Sigmoid colon (tissue), 7 donors: Measurements from ENCODE around the gene MAPK12. TPM values are rescaled to one million over a fixed set of nuclear protein-coding genes. Genes with fewer than 3 reads are reported as not detected.
"Not testable (repeated sequence)": the region's sequence is repeated elsewhere in the genome, so short reads cannot be mapped to it uniquely, and the experiment has no call there.

Source experiments
- DNase-seq: peaks from one replicate; pipeline ENCODE4 v3.0.0-alpha.2; 2019
- H3K27ac ChIP-seq, 4 donors: fragments of 200-600 bp; sonication (generic); one replicate each; pipeline ENCODE4 v1.5.1; 2016 to 2019; ENCODE audit warnings: mild to moderate bottlenecking in 1 of 4
- H3K27me3 ChIP-seq, 3 donors: fragments of 200-600 bp; sonication (generic); one replicate each; pipeline ENCODE4 v1.5.1; 2019; ENCODE audit warnings: mild to moderate bottlenecking in 1 of 3
- H3K36me3 ChIP-seq, 4 donors: fragments of 200-600 bp; sonication (generic); one replicate each; pipeline ENCODE4 v1.5.1; 2016 to 2019
- H3K4me1 ChIP-seq, 4 donors: fragments of 200-600 bp; sonication (generic); one replicate each; pipeline ENCODE4 v1.5.1; 2017 to 2019
- H3K4me3 ChIP-seq, 4 donors: fragments of 200-600 bp; sonication (generic); one replicate each; pipeline ENCODE4 v1.5.1; 2017 to 2019; ENCODE audit warnings: mild to moderate bottlenecking in 2 of 4, moderate library complexity in 1 of 4
- H3K9me3 ChIP-seq, 4 donors: fragments of 200-600 bp in 3 of 4; sonication (generic) in 3 of 4; one replicate each; pipeline versions ENCODE4 v1.5.1 to v1.6.1; 2013 to 2019
- EP300 ChIP-seq, 4 donors: sonication (generic); formaldehyde crosslinking; IDR thresholded peaks; one replicate each; pipeline ENCODE4 v1.6.1; 2017; ENCODE audit warnings: antibody characterized with exemption in 4 of 4
- POLR2A ChIP-seq, 2 donors: fragments of 450-650 bp; IDR thresholded peaks; one replicate each; pipeline ENCODE4 v1.6.1; 2016; ENCODE audit warnings: antibody characterized with exemption in 2 of 2, mild to moderate bottlenecking in 2 of 2, moderate library complexity in 2 of 2
- POLR2AphosphoS5 ChIP-seq, 4 donors: sonication (generic); formaldehyde crosslinking; IDR thresholded peaks; one replicate each; pipeline ENCODE4 v1.6.1; 2017; ENCODE audit warnings: antibody characterized with exemption in 4 of 4
- WGBS, 2 donors: extraction: QIAGEN DNeasy Blood & Tissue Kit; methylation state at CpG; one replicate each; pipeline ENCODE4 v1.1.7; 2013; 5-methylcytosine and 5-hydroxymethylcytosine counted together
- intact Hi-C: fragments of 100-400 bp; cut with DNase I; formaldehyde crosslinking; loops from one replicate; pipeline ENCODE4 v1.15.1; 2023
- polyA plus RNA-seq, 3 donors: library from polyadenylated mRNA; stranded (reverse); fragments of 200-250 nt; gene quantifications; one replicate each; pipeline ENCODE4 v1.2.3, GENCODE V29; 2013
- total RNA-seq, 4 donors: library from RNA; depleted of rRNA; stranded (reverse); fragments of >200 nt; gene quantifications; one replicate each; pipeline ENCODE4 v1.1.0, GENCODE V29; 2016
- TF ChIP-seq, protein P1 (sequence below), 4 experiments: fragments of 450-650 bp in 3 of 4; fragments of 200-600 bp in 1 of 4; IDR thresholded peaks; one replicate each; pipeline ENCODE4 v1.5.1; 2016 to 2019; ENCODE audit warnings: antibody characterized with exemption in 4 of 4, mild to moderate bottlenecking in 3 of 4, moderate library complexity in 2 of 4
- donor health status: healthy with polysubstance abuse.
- donor health status: Bipolar disorder and iron deficiency.
- donor health status: healthy.

The MAPK12 gene
- total and polyA plus RNA-seq, 7 donors: 0.60 to 10.0 (median 3.9) TPM

DNA sequence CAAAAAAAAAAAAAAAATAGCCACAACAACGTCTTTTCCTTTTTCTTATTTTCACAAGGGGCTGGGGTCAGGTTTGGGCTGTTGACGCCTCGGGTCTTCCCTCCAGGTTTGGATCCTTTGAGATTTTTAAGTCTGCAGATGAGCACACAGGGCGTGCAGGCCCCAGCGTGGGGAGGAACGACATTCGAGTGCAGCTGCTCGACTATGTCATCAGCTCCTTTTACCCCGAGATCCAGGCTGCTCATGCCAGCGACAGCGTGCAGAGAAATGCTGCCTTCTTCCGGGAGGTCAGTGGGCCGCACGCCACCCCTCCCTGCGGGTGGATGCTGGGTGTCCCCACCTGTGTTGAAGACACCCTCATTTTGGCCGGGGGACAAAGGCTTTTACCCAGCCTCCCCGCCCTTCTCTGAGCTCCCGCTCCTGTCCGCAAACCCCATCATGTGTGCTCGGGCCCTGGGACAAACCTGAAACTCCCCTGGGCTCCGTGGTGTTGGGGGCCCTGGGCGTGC, 53.0 kb downstream of the MAPK12 start:
- H3K4me3 ChIP-seq: no peak overlapping the region
- no peak overlapping the region for H3K27ac ChIP-seq
- H3K9me3 ChIP-seq: no peaks in the 10 kb centered on the region
- 89% methylated on average over 22 of the region's 22 CpGs for WGBS, 2 donors
- no peak for DNase-seq
- TF ChIP-seq EP300 (IDR thresholded peaks at IDR 0.05): no peak
- TF ChIP-seq POLR2AphosphoS5 (IDR thresholded peaks at IDR 0.05): no peak
- TF ChIP-seq, protein P1, sequence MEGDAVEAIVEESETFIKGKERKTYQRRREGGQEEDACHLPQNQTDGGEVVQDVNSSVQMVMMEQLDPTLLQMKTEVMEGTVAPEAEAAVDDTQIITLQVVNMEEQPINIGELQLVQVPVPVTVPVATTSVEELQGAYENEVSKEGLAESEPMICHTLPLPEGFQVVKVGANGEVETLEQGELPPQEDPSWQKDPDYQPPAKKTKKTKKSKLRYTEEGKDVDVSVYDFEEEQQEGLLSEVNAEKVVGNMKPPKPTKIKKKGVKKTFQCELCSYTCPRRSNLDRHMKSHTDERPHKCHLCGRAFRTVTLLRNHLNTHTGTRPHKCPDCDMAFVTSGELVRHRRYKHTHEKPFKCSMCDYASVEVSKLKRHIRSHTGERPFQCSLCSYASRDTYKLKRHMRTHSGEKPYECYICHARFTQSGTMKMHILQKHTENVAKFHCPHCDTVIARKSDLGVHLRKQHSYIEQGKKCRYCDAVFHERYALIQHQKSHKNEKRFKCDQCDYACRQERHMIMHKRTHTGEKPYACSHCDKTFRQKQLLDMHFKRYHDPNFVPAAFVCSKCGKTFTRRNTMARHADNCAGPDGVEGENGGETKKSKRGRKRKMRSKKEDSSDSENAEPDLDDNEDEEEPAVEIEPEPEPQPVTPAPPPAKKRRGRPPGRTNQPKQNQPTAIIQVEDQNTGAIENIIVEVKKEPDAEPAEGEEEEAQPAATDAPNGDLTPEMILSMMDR (IDR thresholded peaks at IDR 0.05): no peak
- TF ChIP-seq POLR2A (IDR thresholded peaks at IDR 0.05): no peak
- intact Hi-C loops: loop anchor here (10.0 kb wide), 1 partner anchor 424 kb away; no protein-coding TSS in a partner anchor
- peaks cover 0 to 27% (median 11%) of the 10 kb centered on the region in 4 donors for H3K4me1 ChIP-seq
- H3K36me3 ChIP-seq: peaks cover 4 to 78% (median 36%) of the 10 kb centered on the region in 4 donors
- H3K27me3 ChIP-seq: no peaks in the 10 kb centered on the region

- DNase-seq: no peak
- WGBS, 2 donors: 61 to 73% methylated on average over 23 of the region's 23 CpGs
- H3K36me3 ChIP-seq: peaks cover 4 to 74% (median 27%) of the 10 kb centered on the region in 4 donors
- H3K4me1 ChIP-seq: peaks cover 0 to 27% (median 14%) of the 10 kb centered on the region in 4 donors
- H3K9me3 ChIP-seq: no peaks in the 10 kb centered on the region
- intact Hi-C loops: loop anchor here (10.0 kb wide), 1 partner anchor 423 kb away; no protein-coding TSS in a partner anchor
- H3K27ac ChIP-seq: no peak overlapping the region
- no peak for TF ChIP-seq POLR2A (IDR thresholded peaks at IDR 0.05)
- TF ChIP-seq POLR2AphosphoS5 (IDR thresholded peaks at IDR 0.05): no peak
- TF ChIP-seq, protein P1 (IDR thresholded peaks at IDR 0.05): no peak
- no peak for TF ChIP-seq EP300 (IDR thresholded peaks at IDR 0.05)
- H3K27me3 ChIP-seq: no peaks in the 10 kb centered on the region
- no peak overlapping the region for H3K4me3 ChIP-seq
Observed at GRCh38 chr22:50207383-50208140, 53.9 kb downstream of the MAPK12 start.

GRCh38 chr22:50206599-50206998, 54.9 kb downstream of the MAPK12 start:
- Histone ChIP-seq H3K27me3 (no peaks in the 10 kb centered on the region), H3K27ac (peak overlapping the region in 1 of 4 donors; percentile 17), H3K36me3 (peaks cover 4 to 64% (median 23%) of the 10 kb centered on the region in 4 donors), H3K4me3 (no peak overlapping the region), H3K9me3 (no peaks in the 10 kb centered on the region), H3K4me1 (peaks cover 0 to 37% (median 24%) of the 10 kb centered on the region in 4 donors)
- TF ChIP-seq POLR2A (IDR thresholded peaks at IDR 0.05) (no peak), POLR2AphosphoS5 (IDR thresholded peaks at IDR 0.05) (no peak), EP300 (IDR thresholded peaks at IDR 0.05) (no peak)
- TF ChIP-seq, protein P1 (IDR thresholded peaks at IDR 0.05): no peak
- intact Hi-C loops: loop anchor here (10.0 kb wide), 1 partner anchor 422 kb away; no protein-coding TSS in a partner anchor
- peak; percentile 82 for DNase-seq
- WGBS, 2 donors: 51 to 62% methylated on average over 10 of the region's 10 CpGs

DNA sequence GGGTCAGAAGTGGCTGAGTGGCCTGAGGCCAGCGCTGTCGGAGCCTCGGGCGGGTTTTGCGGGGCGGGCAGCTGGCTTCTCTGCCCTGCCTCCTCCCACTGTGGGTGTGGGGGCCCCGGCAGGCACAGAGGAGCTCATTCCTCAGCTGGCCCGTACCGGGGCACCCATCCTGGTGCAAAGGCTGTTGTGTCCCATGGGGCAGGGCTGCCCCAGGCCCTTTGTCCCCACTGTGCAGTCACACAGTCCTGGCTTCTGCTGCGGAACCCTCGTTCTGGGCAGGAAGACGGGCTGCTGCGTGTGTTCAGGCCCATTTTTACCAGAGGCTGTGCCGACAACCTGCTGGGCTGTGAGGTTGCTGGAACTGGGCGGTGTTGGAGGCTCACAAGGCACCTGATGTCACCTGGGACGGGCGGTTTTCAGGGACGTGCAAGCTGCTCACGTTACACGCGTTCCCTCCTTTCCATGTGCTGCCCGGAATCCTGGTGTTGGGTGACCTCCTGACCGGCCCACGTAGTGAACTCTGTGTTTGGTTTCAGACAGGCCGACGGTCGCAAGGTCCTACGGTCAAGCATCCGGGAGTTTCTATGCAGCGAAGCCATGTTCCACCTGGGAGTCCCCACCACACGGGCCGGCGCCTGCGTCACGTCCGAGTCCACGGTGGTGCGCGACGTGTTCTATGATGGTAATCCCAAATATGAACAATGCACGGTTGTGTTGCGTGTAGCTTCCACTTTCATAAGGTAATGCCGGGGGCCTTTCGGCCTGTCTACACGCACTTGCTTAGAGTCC, 55.5 kb downstream of the MAPK12 start:
- intact Hi-C loops: loop anchor here (10.0 kb wide), 1 partner anchor 421 kb away; no protein-coding TSS in a partner anchor
- H3K4me3 ChIP-seq: no peak overlapping the region
- peaks cover 0 to 40% (median 27%) of the 10 kb centered on the region in 4 donors for H3K4me1 ChIP-seq
- no peak for TF ChIP-seq EP300 (IDR thresholded peaks at IDR 0.05)
- TF ChIP-seq, protein P1 (IDR thresholded peaks at IDR 0.05): no peak
- no peak for TF ChIP-seq POLR2AphosphoS5 (IDR thresholded peaks at IDR 0.05)
- TF ChIP-seq POLR2A (IDR thresholded peaks at IDR 0.05): no peak
- H3K36me3 ChIP-seq: peaks cover 4 to 58% (median 21%) of the 10 kb centered on the region in 4 donors
- H3K9me3 ChIP-seq: no peaks in the 10 kb centered on the region
- WGBS, 2 donors: 94 to 95% methylated on average over 45 of the region's 45 CpGs
- H3K27ac ChIP-seq: no peak overlapping the region
- H3K27me3 ChIP-seq: no peaks in the 10 kb centered on the region
- DNase-seq: no peak

- H3K9me3 ChIP-seq: not testable (repeated sequence)
Observed at GRCh38 chr22:50204998-50205397, 56.5 kb downstream of the MAPK12 start.

More at GRCh38 chr22:50204998-50205397, 56.5 kb downstream of the MAPK12 start:
- intact Hi-C loops: loop anchor here (5.0 to 10.0 kb wide), 2 partner anchors 273 to 420 kb away; no protein-coding TSS in a partner anchor
- peaks cover 0 to 48% (median 13%) of the 10 kb centered on the region in 4 donors for H3K36me3 ChIP-seq
- 92 to 93% methylated on average over 9 of the region's 9 CpGs for WGBS, 2 donors
- H3K4me1 ChIP-seq: peaks cover 0 to 42% (median 29%) of the 10 kb centered on the region in 4 donors
- not testable (repeated sequence) for DNase-seq, H3K27me3 ChIP-seq, H3K27ac ChIP-seq, H3K4me3 ChIP-seq
